Gastrocnemius medialis (tissue), 4 donors: ENCODE measurements around the gene PPM1G.

Source experiments
- POLR2A ChIP-seq, 2 donors: fragments of 450-650 bp; IDR thresholded peaks; one replicate each; pipeline ENCODE4 v1.6.1; 2017; ENCODE audit warnings: antibody characterized with exemption in 2 of 2, mild to moderate bottlenecking in 2 of 2, moderate library complexity in 2 of 2
- TF ChIP-seq, protein P1 (sequence below), 5 experiments: fragments of 450-650 bp in 3 of 5; fragments of 200-600 bp in 2 of 5; sonication (generic) in 2 of 5; IDR thresholded peaks in 4 of 5; conservative IDR thresholded peaks in 1 of 5; 1 replicate in 4 of 5; 2 replicates in 1 of 5; pipeline ENCODE4 v1.5.1; 2016 to 2019; ENCODE audit warnings: antibody characterized with exemption in 5 of 5, mild to moderate bottlenecking in 3 of 5, moderate library complexity in 3 of 5

- TF ChIP-seq, protein P1, sequence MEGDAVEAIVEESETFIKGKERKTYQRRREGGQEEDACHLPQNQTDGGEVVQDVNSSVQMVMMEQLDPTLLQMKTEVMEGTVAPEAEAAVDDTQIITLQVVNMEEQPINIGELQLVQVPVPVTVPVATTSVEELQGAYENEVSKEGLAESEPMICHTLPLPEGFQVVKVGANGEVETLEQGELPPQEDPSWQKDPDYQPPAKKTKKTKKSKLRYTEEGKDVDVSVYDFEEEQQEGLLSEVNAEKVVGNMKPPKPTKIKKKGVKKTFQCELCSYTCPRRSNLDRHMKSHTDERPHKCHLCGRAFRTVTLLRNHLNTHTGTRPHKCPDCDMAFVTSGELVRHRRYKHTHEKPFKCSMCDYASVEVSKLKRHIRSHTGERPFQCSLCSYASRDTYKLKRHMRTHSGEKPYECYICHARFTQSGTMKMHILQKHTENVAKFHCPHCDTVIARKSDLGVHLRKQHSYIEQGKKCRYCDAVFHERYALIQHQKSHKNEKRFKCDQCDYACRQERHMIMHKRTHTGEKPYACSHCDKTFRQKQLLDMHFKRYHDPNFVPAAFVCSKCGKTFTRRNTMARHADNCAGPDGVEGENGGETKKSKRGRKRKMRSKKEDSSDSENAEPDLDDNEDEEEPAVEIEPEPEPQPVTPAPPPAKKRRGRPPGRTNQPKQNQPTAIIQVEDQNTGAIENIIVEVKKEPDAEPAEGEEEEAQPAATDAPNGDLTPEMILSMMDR (IDR thresholded peaks at IDR 0.05 in 4 of 5, conservative IDR thresholded peaks at IDR 0.05 in 1 of 5): no peak
- no peak for TF ChIP-seq POLR2A (IDR thresholded peaks at IDR 0.05)
Observed at GRCh38 chr2:27445615-27446014, 36.2 kb upstream of the PPM1G start.
